Heart left ventricle (tissue), 16 donors: Measurements from ENCODE around the gene MEF2D. TPM values are rescaled to one million over a fixed set of nuclear protein-coding genes. Genes with fewer than 3 reads are reported as not detected.

Experiments
- ATAC-seq, 4 donors: fragments of 200-7000 bp; cut with Tn5 transposase; one replicate each; pipeline ENCODE4 v1.9.1; 2020 to 2022; ENCODE audit warnings: moderate library complexity in 4 of 4, mild to moderate bottlenecking in 3 of 4, moderate number of reproducible peaks in 1 of 4
- DNase-seq, 5 donors: peaks; one replicate each; pipeline ENCODE4 v3.0.0-alpha.2; 2020
- H3K27ac ChIP-seq, 12 donors: fragments of 200-600 bp; sonication (generic) in 4 of 12; one replicate each; pipeline versions ENCODE4 v1.5.0 to v1.8.0; 2016 to 2022; ENCODE audit warnings: mild to moderate bottlenecking in 2 of 12
- H3K27me3 ChIP-seq, 9 donors: fragments of 200-600 bp; sonication (generic) in 2 of 9; one replicate each; pipeline versions ENCODE4 v1.5.1 to v1.8.0; 2016 to 2022; ENCODE audit warnings: mild to moderate bottlenecking in 3 of 9
- H3K36me3 ChIP-seq, 9 donors: fragments of 200-600 bp; sonication (generic) in 2 of 9; one replicate each; pipeline versions ENCODE4 v1.5.0 to v1.8.0; 2018 to 2022; ENCODE audit warnings: mild to moderate bottlenecking in 2 of 9
- H3K4me1 ChIP-seq, 12 donors: fragments of 200-600 bp; sonication (generic) in 4 of 12; one replicate each; pipeline versions ENCODE4 v1.5.0 to v1.8.0; 2016 to 2022; ENCODE audit warnings: mild to moderate bottlenecking in 3 of 12
- H3K4me3 ChIP-seq, 12 donors: fragments of 200-600 bp; sonication (generic) in 4 of 12; one replicate each; pipeline versions ENCODE4 v1.5.0 to v1.8.0; 2017 to 2022; ENCODE audit warnings: mild to moderate bottlenecking in 9 of 12, moderate library complexity in 4 of 12
- H3K9me3 ChIP-seq, 12 donors: fragments of 200-600 bp; sonication (generic) in 4 of 12; one replicate each; pipeline versions ENCODE4 v1.5.0 to v1.8.0; 2016 to 2022; ENCODE audit warnings: mild to moderate bottlenecking in 1 of 12
- POLR2A ChIP-seq, 2 donors: fragments of 450-650 bp; IDR thresholded peaks; one replicate each; pipeline ENCODE4 v1.6.1; 2017; ENCODE audit warnings: antibody characterized with exemption in 2 of 2, mild to moderate bottlenecking in 2 of 2, moderate library complexity in 2 of 2
- WGBS, 4 donors: extraction: QIAGEN DNeasy Blood & Tissue Kit in 2 of 4; methylation state at CpG; one replicate each; pipeline versions ENCODE4 v1.1.5 to v1.1.7; 2013 to 2018; 5-methylcytosine and 5-hydroxymethylcytosine counted together
- intact Hi-C, 10 donors: fragments of 100-400 bp; cut with DNase I; formaldehyde crosslinking; loops; one replicate each; pipeline versions ENCODE4 v1.11.1 to v1.14.2; 2022
- polyA plus RNA-seq, 2 donors: library from polyadenylated mRNA; stranded (reverse); fragments of 200-250 nt; gene quantifications; one replicate each; pipeline ENCODE4 v1.2.3, GENCODE V29; 2013
- total RNA-seq, 9 donors: library from RNA; depleted of rRNA in 2 of 9; stranded (reverse); fragments of >200 nt in 2 of 9; fragmentation: NEBNext Ultra II Directional in 3 of 9; extraction: Animal tissue kit (Norgen Biotek cat#: 25700) in 3 of 9; gene quantifications; one replicate each; pipeline versions ENCODE4 v1.1.0 to v1.2.4, GENCODE V29; 2016 to 2023
- TF ChIP-seq, protein P1 (sequence below), 12 donors: fragments of 200-600 bp; sonication (generic) in 4 of 12; IDR thresholded peaks; one replicate each; pipeline versions ENCODE4 v1.5.0 to v1.8.0; 2018 to 2022; ENCODE audit warnings: antibody characterized with exemption in 12 of 12, mild to moderate bottlenecking in 5 of 12
- donor health status: ischemic (EF 13 %, LVEDD 7.1; RV severe dilation, severe dysfunction).
- donor health status: healthy with polysubstance abuse.
- donor health status: DM: no; HTN: yes; CAD: no.
- donor health status: DM: no; HTN: no; CAD: no.
- donor health status: ischemic (EF 25% LVEDD 6.9; RV normal size, moderate dysfunction).
- donor health status: ischemic (EF 25% LVEDD 5.7; RV mildly dilated, moderate dysfunction).
- donor health status: healthy.
- donor health status: DM: yes; HTN: yes; CAD: no.
- donor health status: ischemic (EF 35%, LVEDD 5.7; RV mildly dilated, moderate dysfunction).
- donor health status: nonischemic (EF 11% LVEDD 7.7; RV severe dilation, severe dysfunction).
- donor health status: DM: yes; HTN: yes; CAD: no.
- donor health status: PGD.
- donor health status: ischemic (EF 29% LVEDD 5.4; RV normal size, mild dysfunction).
- donor health status: nonischemic (EF 23%, LVEDD 6.1; RV moderate dilation, normal function).

MEF2D gene
- total and polyA plus RNA-seq, 11 donors, result 40.5 to 203 (median 92.3) TPM

DNA sequence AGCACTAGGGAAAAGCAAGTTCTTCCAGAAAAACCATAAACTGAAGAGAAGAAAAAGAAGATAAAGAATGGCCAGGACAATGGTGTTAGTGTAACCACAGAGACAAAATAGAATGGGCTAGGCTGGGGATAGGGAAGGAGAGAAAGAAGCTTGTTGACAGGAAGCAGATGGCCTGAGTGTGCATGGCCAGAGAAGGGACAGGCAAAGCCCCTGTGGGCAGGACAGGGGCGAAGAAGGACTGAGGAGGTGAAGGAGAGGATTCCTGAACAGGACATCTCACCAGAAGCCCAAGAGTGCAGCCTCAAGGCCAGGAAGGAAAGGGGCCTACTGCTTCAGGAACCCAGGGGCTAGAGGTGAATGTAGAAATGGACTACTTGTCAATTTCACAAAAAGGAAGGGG lies 42.5 kb upstream of the MEF2D start:
- intact Hi-C loops, result loop anchor here in 2 of 10 donors (2.0 to 10.0 kb wide), 2 partner anchors 20 to 158 kb away; no protein-coding TSS in a partner anchor
- WGBS, 4 donors, result 81 to 94% (median 87%) methylated on average over 1 of the region's 1 CpG
- no peaks in the 10 kb centered on the region for H3K9me3 ChIP-seq
- peaks cover 0 to 7% (median 0%) of the 10 kb centered on the region in 9 donors for H3K36me3 ChIP-seq
- no peak overlapping the region for H3K4me3 ChIP-seq
- peaks cover 0 to 7% (median 0%) of the 10 kb centered on the region in 12 donors for H3K4me1 ChIP-seq
- no peak overlapping the region for H3K27ac ChIP-seq
- no peak for ATAC-seq
- DNase-seq, result no peak
- TF ChIP-seq POLR2A (IDR thresholded peaks at IDR 0.05), result no peak
- TF ChIP-seq, protein P1, sequence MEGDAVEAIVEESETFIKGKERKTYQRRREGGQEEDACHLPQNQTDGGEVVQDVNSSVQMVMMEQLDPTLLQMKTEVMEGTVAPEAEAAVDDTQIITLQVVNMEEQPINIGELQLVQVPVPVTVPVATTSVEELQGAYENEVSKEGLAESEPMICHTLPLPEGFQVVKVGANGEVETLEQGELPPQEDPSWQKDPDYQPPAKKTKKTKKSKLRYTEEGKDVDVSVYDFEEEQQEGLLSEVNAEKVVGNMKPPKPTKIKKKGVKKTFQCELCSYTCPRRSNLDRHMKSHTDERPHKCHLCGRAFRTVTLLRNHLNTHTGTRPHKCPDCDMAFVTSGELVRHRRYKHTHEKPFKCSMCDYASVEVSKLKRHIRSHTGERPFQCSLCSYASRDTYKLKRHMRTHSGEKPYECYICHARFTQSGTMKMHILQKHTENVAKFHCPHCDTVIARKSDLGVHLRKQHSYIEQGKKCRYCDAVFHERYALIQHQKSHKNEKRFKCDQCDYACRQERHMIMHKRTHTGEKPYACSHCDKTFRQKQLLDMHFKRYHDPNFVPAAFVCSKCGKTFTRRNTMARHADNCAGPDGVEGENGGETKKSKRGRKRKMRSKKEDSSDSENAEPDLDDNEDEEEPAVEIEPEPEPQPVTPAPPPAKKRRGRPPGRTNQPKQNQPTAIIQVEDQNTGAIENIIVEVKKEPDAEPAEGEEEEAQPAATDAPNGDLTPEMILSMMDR (IDR thresholded peaks at IDR 0.05), result no peak
- no peaks in the 10 kb centered on the region for H3K27me3 ChIP-seq

DNA sequence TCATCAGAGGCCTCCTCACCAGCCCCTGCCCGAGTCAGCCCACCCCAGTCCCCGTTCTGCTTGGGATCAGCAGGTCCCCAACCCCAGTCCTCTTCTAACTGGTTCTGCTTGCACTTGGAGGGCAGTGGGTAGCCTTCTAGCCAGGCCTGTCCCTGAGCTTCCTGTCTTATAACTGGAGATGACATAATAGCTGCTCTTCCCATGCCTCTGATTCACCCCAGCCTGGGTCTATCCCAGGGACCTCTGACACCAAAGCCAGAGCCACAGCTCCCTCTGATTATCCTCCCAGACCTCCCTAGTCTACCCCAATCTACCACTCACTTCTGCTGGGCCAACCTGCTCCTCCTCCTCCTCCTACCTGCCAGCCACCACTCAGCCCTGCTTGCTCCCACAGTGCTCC lies 40.4 kb upstream of the MEF2D start:
- TF ChIP-seq, protein P1 (IDR thresholded peaks at IDR 0.05), result no peak
- TF ChIP-seq POLR2A (IDR thresholded peaks at IDR 0.05), result no peak
- no peaks in the 10 kb centered on the region for H3K27me3 ChIP-seq
- H3K4me3 ChIP-seq, result no peak overlapping the region
- DNase-seq (no peak), ATAC-seq (peak in 3 of 4 donors; percentile 48 to 59 (median 54))
- intact Hi-C loops, result loop anchor here in 1 of 10 donors (10.0 kb wide), 1 partner anchor 156 kb away; no protein-coding TSS in a partner anchor
- H3K4me1 ChIP-seq, result peaks cover 0 to 7% (median 0%) of the 10 kb centered on the region in 12 donors
- no peak overlapping the region for H3K27ac ChIP-seq
- WGBS, 4 donors, result 91 to 100% (median 96%) methylated on average over 2 of the region's 2 CpGs
- H3K36me3 ChIP-seq, result no peaks in the 10 kb centered on the region
- no peaks in the 10 kb centered on the region for H3K9me3 ChIP-seq

DNA sequence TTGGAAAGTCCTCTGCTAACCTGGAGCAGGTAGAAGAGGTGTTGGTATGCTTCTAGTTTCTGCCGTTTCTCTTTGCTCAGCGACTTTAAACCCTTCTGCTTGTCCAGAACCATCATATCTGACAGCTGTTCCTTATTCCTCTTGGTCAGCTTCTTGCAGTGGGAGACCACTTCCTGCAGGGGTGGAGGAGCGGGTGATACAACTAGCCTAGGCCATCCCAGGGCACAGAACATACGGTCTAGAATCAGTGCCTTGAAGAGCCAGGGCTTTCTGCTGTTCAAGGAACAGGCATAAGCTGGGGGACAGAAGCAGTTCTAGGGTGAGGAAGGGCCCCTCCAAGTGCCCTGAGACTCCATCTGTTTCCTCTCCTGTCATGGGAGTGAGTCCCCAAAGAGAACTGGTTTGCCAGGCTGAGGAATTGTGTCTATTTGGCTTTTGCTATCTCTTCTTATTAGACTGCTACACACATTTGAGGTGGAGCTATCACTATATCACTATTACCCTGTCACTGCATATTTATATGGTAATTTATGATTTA lies 39.3 kb upstream of the MEF2D start:
- Histone ChIP-seq H3K4me3 (no peak overlapping the region), H3K27me3 (no peaks in the 10 kb centered on the region), H3K36me3 (no peaks in the 10 kb centered on the region), H3K4me1 (peaks cover 0 to 7% (median 0%) of the 10 kb centered on the region in 12 donors), H3K27ac (peak overlapping the region in 1 of 12 donors; percentile 13), H3K9me3 (no peaks in the 10 kb centered on the region)
- TF ChIP-seq POLR2A (IDR thresholded peaks at IDR 0.05), result no peak
- TF ChIP-seq, protein P1 (IDR thresholded peaks at IDR 0.05), result no peak
- 82 to 99% (median 87%) methylated on average over 4 of the region's 4 CpGs for WGBS, 4 donors
- ATAC-seq (peak in 2 of 4 donors; percentile 20 to 62), DNase-seq (no peak)
- intact Hi-C loops, result loop anchor here in 1 of 10 donors (10.0 kb wide), 1 partner anchor 155 kb away; no protein-coding TSS in a partner anchor

DNA sequence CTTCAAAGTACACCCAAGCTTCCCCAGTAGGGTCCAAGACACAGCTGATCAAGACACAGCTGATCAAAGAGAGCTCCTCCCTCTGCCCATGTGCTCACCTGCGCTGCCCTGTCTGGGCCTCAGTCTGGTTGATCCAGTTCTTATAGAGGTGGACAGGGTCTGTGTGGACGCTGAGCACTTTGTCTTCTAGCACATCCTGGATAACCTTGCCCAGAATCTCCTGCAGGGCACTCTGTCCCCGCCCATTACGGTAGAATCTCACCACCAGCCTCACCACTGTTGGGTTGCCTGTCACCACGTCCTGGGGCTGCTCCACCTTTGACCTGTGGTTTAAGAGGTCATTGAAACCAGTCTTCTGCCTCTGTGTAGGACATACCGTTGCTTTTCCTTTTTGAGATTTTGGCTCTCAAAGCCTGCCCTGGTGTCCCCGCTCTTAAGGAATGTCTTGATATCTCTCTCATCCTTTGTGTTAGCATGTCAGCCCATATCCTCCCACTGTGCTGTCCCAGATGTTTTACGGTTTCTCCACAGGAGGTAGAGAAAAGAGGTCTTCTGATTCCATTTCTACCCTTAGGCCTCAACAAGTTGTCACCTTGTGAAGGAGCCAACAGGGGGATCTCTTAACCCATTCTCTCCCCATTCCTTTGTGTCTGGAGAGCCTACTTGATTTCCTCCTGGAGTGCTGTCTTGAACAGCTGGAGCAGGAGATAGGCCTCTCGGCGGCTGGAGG lies 38.3 kb upstream of the MEF2D start:
- H3K9me3 ChIP-seq, result no peaks in the 10 kb centered on the region
- no peak overlapping the region for H3K27ac ChIP-seq
- no peaks in the 10 kb centered on the region for H3K36me3 ChIP-seq
- 90 to 93% (median 92%) methylated on average over 9 to 10 of the region's 10 CpGs for WGBS, 4 donors
- peaks cover 0 to 7% (median 0%) of the 10 kb centered on the region in 12 donors for H3K4me1 ChIP-seq
- no peak for TF ChIP-seq POLR2A (IDR thresholded peaks at IDR 0.05)
- TF ChIP-seq, protein P1 (IDR thresholded peaks at IDR 0.05), result no peak
- ATAC-seq, result no peak
- no peak for DNase-seq
- intact Hi-C loops, result no loop called here
- H3K27me3 ChIP-seq, result no peaks in the 10 kb centered on the region
- H3K4me3 ChIP-seq, result no peak overlapping the region
